Bronchus fibroblast of lung (primary cell): ENCODE data around the gene LIG3. TPM values are rescaled to one million over a fixed set of nuclear protein-coding genes. Genes with fewer than 3 reads are reported as not detected.

Experiments
- total RNA-seq: library from RNA; depleted of rRNA; stranded (reverse); fragments of >200 nt; gene quantifications from 2 replicates; pipeline ENCODE4 v1.2.3, GENCODE V29; 2015

Gene LIG3
- total RNA-seq, result 33.3 and 36.4 TPM in 2 replicates

GRCh38 chr17:34980353-34980680 lies at the start of gene LIG3:
TSS of gene LIG3 (plus strand) at chr17:34980512. CDS start at chr17:34983006, 2,494 bp downstream.

GRCh38 chr17:34961093-34961911 lies 19.0 kb upstream of the LIG3 start, which contains the start of the genes CCT6B and ZNF830:
TSS of gene CCT6B (minus strand) at chr17:34961460. CDS start at chr17:34961393, 67 bp downstream.
TSS of gene ZNF830 (plus strand) at chr17:34961540. CDS start at chr17:34961567, 27 bp downstream.

Other genes starting within 250 kb of the LIG3 start
- gene CCT6B, start 19.1 kb upstream of the LIG3 start, total RNA-seq, result 0.15 and 0.17 TPM in 2 replicates
- gene ZNF830, start 19.0 kb upstream of the LIG3 start, total RNA-seq, result 6.7 and 7.4 TPM in 2 replicates
- 12.8 and 13.5 TPM in 2 replicates for gene RFFL, start 83.2 kb downstream of the LIG3 start, total RNA-seq
- 14.0 and 16.6 TPM in 2 replicates for gene RAD51D, start 139.3 kb downstream of the LIG3 start, total RNA-seq
- not detected in 2 replicates for gene FNDC8, start 141.1 kb downstream of the LIG3 start, total RNA-seq
- 22.7 and 23.2 TPM in 2 replicates for gene NLE1, start 161.8 kb downstream of the LIG3 start, total RNA-seq
- gene UNC45B, start 167.3 kb downstream of the LIG3 start, total RNA-seq, result not detected in 2 replicates
- gene SLC35G3, start 213.9 kb downstream of the LIG3 start, total RNA-seq, result not detected in 2 replicates